CD4-positive, alpha-beta T cell (primary cell): ENCODE results near the gene TMUB1. TPM values are rescaled to one million over a fixed set of nuclear protein-coding genes. Genes with fewer than 3 reads are reported as not detected.

ENCODE experiments used
- ATAC-seq: fragments of 200-7000 bp; cut with Tn5 transposase; one replicate; pipeline ENCODE4 v1.10.0; 2022; ENCODE audit warnings: mild to moderate bottlenecking; ENCODE audit not compliant: poor library complexity
- CTCF ChIA-PET: fragments of 350-600 bp; sonication (Branson Sonifier 250); formaldehyde crosslinking; loops from one replicate; lab custom pipeline; 2021; ENCODE audit warnings: antibody characterized with exemption, inconsistent platforms; lab: Charles Lee
- POLR2A ChIA-PET: fragments of 350-600 bp; sonication (Branson Sonifier 250); formaldehyde crosslinking; loops from one replicate; lab custom pipeline; 2021; ENCODE audit warnings: antibody characterized with exemption, inconsistent platforms; lab: Charles Lee
- DNase-seq, 14 experiments: peaks; one replicate each; pipeline ENCODE4 v3.0.0-alpha.2; 2013 to 2020; ENCODE audit warnings: mixed read lengths in 2 of 14
- H3K27ac ChIP-seq, 2 donors: one replicate each; pipeline versions ENCODE4 v1.5.1 to v1.7.0; 2013; ENCODE audit warnings: low read length in 2 of 2, low read depth in 1 of 2, mild to moderate bottlenecking in 1 of 2
- H3K27me3 ChIP-seq, 2 experiments: 1 replicate in 1 of 2; 2 replicates in 1 of 2; pipeline versions ENCODE4 v1.6.1 to v1.7.0; 2013; ENCODE audit warnings: low read length in 2 of 2, control low read depth in 1 of 2, mild to moderate bottlenecking in 1 of 2, moderate library complexity in 1 of 2; ENCODE audit not compliant: insufficient read depth in 2 of 2, control insufficient read depth in 1 of 2
- H3K36me3 ChIP-seq: one replicate; pipeline ENCODE4 v1.6.1; 2013; ENCODE audit warnings: low read length, control low read depth; ENCODE audit not compliant: insufficient read depth
- H3K4me1 ChIP-seq: one replicate; pipeline ENCODE4 v1.6.1; 2013; ENCODE audit warnings: low read length, control low read depth; ENCODE audit not compliant: insufficient read depth
- H3K4me3 ChIP-seq: one replicate; pipeline ENCODE4 v1.5.1; 2013; ENCODE audit warnings: mild to moderate bottlenecking, low read length, moderate library complexity
- H3K9me3 ChIP-seq, 2 experiments: 1 replicate in 1 of 2; 2 replicates in 1 of 2; pipeline versions ENCODE4 v1.6.1 to v1.7.0; 2013; ENCODE audit warnings: low read length in 2 of 2, mild to moderate bottlenecking in 2 of 2, control low read depth in 1 of 2, moderate library complexity in 1 of 2; ENCODE audit not compliant: control insufficient read depth in 1 of 2, insufficient read depth in 1 of 2
- H3K27ac Mint-ChIP-seq: one replicate; pipeline ENCODE4 v1.8.0; 2020; ENCODE audit warnings: mixed read lengths
- H3K27me3 Mint-ChIP-seq: one replicate; pipeline ENCODE4 v1.8.0; 2021; ENCODE audit warnings: mixed read lengths
- H3K36me3 Mint-ChIP-seq: one replicate; pipeline ENCODE4 v1.8.0; 2021; ENCODE audit warnings: low read depth, mixed read lengths
- H3K4me1 Mint-ChIP-seq: one replicate; pipeline ENCODE4 v1.8.0; 2021; ENCODE audit warnings: low read depth, mixed read lengths
- H3K4me3 Mint-ChIP-seq: one replicate; pipeline ENCODE4 v1.8.0; 2020; ENCODE audit warnings: mild to moderate bottlenecking, mixed read lengths
- H3K9me3 Mint-ChIP-seq: one replicate; pipeline ENCODE4 v1.8.0; 2020; ENCODE audit warnings: mixed read lengths
- CTCF ChIP-seq: fragments of 200-600 bp; IDR thresholded peaks from one replicate; pipeline ENCODE4 v1.8.0; 2022; ENCODE audit warnings: antibody characterized with exemption, mild to moderate bottlenecking
- intact Hi-C, 2 experiments: fragments of 100-400 bp; cut with DNase I in 1 of 2; cut with micrococcal nuclease in 1 of 2; formaldehyde crosslinking; loops; one replicate each; pipeline versions ENCODE4 v1.15.1 to v1.9.0; 2023 to 2025; cut with DNase I, micrococcal nuclease
- total RNA-seq, 174 experiments: library from RNA in 2 of 174; stranded (reverse) in 2 of 174; gene quantifications; one replicate each; pipeline ENCODE4 v1.2.3 and lab custom pipeline; 2021 to 2026

TMUB1 gene
- total RNA-seq, 2 experiments from 2014 or later, result 44.5 to 46.6 TPM

GRCh38 chr7:151035026-151035717 lies 48.1 kb downstream of the TMUB1 start:
- peaks cover 43% of the 10 kb centered on the region for H3K36me3 Mint-ChIP-seq
- H3K9me3 Mint-ChIP-seq, result no peaks in the 10 kb centered on the region
- TF ChIP-seq CTCF, result no peak
- H3K27me3 Mint-ChIP-seq, result no peaks in the 10 kb centered on the region
- ChIA-PET CTCF (no interaction called here), POLR2A (no interaction called here)
- Histone ChIP-seq H3K36me3 (peaks cover 52% of the 10 kb centered on the region), H3K9me3 (no peaks in the 10 kb centered on the region), H3K27me3 (no peaks in the 10 kb centered on the region), H3K27ac (no peak overlapping the region), H3K4me3 (no peak overlapping the region), H3K4me1 (peaks cover 8% of the 10 kb centered on the region)
- DNase-seq (no peak), ATAC-seq (no peak)
- intact Hi-C loops, result no loop called here
- no peak overlapping the region for H3K4me3 Mint-ChIP-seq
- peaks cover 6% of the 10 kb centered on the region for H3K4me1 Mint-ChIP-seq
- H3K27ac Mint-ChIP-seq, result no peak overlapping the region

DNA sequence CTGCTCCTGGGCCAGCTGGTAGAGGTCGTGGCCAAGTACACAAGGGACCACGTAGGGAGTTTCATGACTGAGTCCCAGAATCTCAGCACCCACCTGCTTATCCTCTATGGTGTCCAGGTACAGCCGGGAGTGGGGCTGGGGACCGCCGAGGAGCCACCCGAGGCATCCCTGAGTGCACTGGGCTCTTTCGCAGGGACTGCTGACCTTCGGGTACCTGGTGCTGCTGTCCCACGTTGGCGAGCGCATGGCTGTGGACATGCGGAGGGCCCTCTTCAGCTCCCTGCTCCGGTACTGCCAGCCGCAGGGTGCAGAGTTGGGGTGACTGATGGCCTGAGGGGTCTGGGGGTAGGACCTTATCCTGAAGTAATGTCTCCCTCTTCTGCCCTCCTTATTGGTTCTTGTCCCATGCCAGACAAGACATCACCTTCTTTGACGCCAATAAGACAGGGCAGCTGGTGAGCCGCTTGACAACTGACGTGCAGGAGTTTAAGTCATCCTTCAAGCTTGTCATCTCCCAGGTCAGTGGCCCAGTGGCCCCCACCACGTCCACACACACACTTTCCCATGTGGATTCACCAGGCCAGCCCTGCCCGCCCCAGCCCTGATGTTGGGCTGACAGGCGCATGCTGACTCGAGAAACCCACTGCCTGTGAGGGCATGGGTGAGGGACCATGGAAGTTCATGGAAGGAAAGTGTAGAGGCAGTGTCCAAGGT lies 48.8 kb downstream of the TMUB1 start:
- Mint-ChIP-seq H3K27me3 (no peaks in the 10 kb centered on the region), H3K27ac (no peak overlapping the region), H3K9me3 (no peaks in the 10 kb centered on the region), H3K4me3 (no peak overlapping the region), H3K4me1 (peaks cover 10% of the 10 kb centered on the region), H3K36me3 (peaks cover 43% of the 10 kb centered on the region)
- intact Hi-C loops, result no loop called here
- Histone ChIP-seq H3K4me1 (peaks cover 7% of the 10 kb centered on the region), H3K36me3 (peaks cover 52% of the 10 kb centered on the region), H3K27ac (no peak overlapping the region), H3K9me3 (no peaks in the 10 kb centered on the region), H3K4me3 (no peak overlapping the region), H3K27me3 (no peaks in the 10 kb centered on the region)
- ATAC-seq, result no peak
- DNase-seq, result no peak
- no peak for TF ChIP-seq CTCF
- POLR2A ChIA-PET, result no interaction called here
- CTCF ChIA-PET, result no interaction called here

DNA sequence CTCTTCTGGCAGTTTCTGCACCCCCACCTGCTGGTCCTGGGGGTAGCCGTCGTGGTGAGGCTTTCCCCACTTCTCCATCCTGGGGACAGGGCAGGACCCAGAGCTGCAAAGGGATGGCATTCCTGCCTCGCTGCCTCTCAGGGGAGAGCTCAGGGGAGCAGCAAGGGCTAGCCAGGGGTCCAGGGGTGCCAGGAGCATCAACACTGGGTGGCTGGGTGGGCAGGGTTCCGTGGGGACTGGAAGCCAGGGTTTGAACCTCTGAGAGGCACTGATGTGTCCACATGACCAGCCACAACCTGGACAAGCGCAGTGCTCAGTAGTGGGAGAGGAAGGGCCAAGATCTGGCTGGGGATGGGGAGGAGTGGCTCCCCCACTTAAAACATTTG lies 49.4 kb downstream of the TMUB1 start:
- peaks cover 15% of the 10 kb centered on the region for H3K4me1 Mint-ChIP-seq
- no peaks in the 10 kb centered on the region for H3K27me3 Mint-ChIP-seq
- DNase-seq (no peak), ATAC-seq (no peak)
- no peak for TF ChIP-seq CTCF
- no peak overlapping the region for H3K4me3 ChIP-seq
- CTCF ChIA-PET, result no interaction called here
- H3K27me3 ChIP-seq, result no peaks in the 10 kb centered on the region
- no peaks in the 10 kb centered on the region for H3K9me3 ChIP-seq
- H3K27ac Mint-ChIP-seq, result no peak overlapping the region
- intact Hi-C loops, result no loop called here
- peaks cover 52% of the 10 kb centered on the region for H3K36me3 ChIP-seq
- H3K4me3 Mint-ChIP-seq, result no peak overlapping the region
- H3K4me1 ChIP-seq, result peaks cover 10% of the 10 kb centered on the region
- H3K36me3 Mint-ChIP-seq, result peaks cover 46% of the 10 kb centered on the region
- H3K9me3 Mint-ChIP-seq, result no peaks in the 10 kb centered on the region
- POLR2A ChIA-PET, result interaction anchor here (0.9 kb wide), 1 partner anchor 17 kb away, joined by 3 read pairs; no protein-coding TSS in a partner anchor
- no peak overlapping the region for H3K27ac ChIP-seq
